ENCODE measurements around the gene FRMD1.

- TF ChIP-seq HDAC6 (IDR thresholded peaks at IDR 0.05; ENCODE audit: unreplicated experiment) (no peak), CTCF (IDR thresholded peaks at IDR 0.05 in 2 of 3, conservative IDR thresholded peaks at IDR 0.05 in 1 of 3; ENCODE audit: control insufficient read depth in 2 of 3, extremely low read depth in 1 of 3, insufficient read depth in 1 of 3, low read depth in 3 of 3, low read length in 3 of 3) (no peak), NFYB (IDR thresholded peaks at IDR 0.05; ENCODE audit: insufficient read depth, low read depth, low read length) (no peak)
Measured at GRCh38 chr6:168012431-168013249, 66.4 kb downstream of the FRMD1 start.
